Neural cell (in vitro differentiated cells): Measurements from ENCODE around the gene GPC3.
"Not testable (repeated sequence)": the region's sequence is repeated elsewhere in the genome, so short reads cannot be mapped to it uniquely, and the experiment has no call there.

Experiments
- CTCF ChIP-seq: fragments of 450-650 bp; IDR thresholded peaks from 2 replicates; pipeline ENCODE4 v1.5.1; 2014; ENCODE audit warnings: antibody characterized with exemption, mild to moderate bottlenecking, moderate library complexity; ENCODE audit not compliant: poor library complexity, severe bottlenecking
- EP300 ChIP-seq: fragments of 450-650 bp; conservative IDR thresholded peaks from 2 replicates; pipeline ENCODE4 v1.6.1; 2014; ENCODE audit warnings: antibody characterized with exemption, mild to moderate bottlenecking, moderate library complexity; ENCODE audit not compliant: poor library complexity, severe bottlenecking
- EZH2 ChIP-seq: fragments of 200-600, 300-800 bp; shearing (Covaris generic), sonication (generic); IDR thresholded peaks from 2 replicates; pipeline ENCODE4 v1.6.1; 2014; ENCODE audit warnings: antibody characterized with exemption, low read length, borderline replicate concordance, mild to moderate bottlenecking; ENCODE audit not compliant: insufficient read depth, poor library complexity, severe bottlenecking
- POLR2AphosphoS5 ChIP-seq: IDR thresholded peaks from 2 replicates; pipeline ENCODE4 v1.6.1; 2012
- REST ChIP-seq: IDR thresholded peaks from 2 replicates; pipeline ENCODE4 v1.6.1; 2012; ENCODE audit warnings: borderline replicate concordance
- TAF1 ChIP-seq: IDR thresholded peaks from 2 replicates; pipeline ENCODE4 v1.6.1; 2012; ENCODE audit warnings: low read depth

- not testable (repeated sequence) for TF ChIP-seq EP300, CTCF, POLR2AphosphoS5, TAF1, EZH2, REST
Observed at GRCh38 chrX:134016309-134016708, 30.9 kb upstream of the GPC3 start.
